Hematopoietic multipotent progenitor cell treated with erythropoietin and hydrocortisone succinate and interleukin-3 and kit ligand, for 6 days (in vitro differentiated cells): ENCODE results near the gene RNF113A.
"Not testable (repeated sequence)": the region's sequence is repeated elsewhere in the genome, so short reads cannot be mapped to it uniquely, and the experiment has no call there.

Experiments used
- DNase-seq: peaks from one replicate; pipeline ENCODE4 v3.0.0-alpha.2; 2015

Gene RNF113A

DNA sequence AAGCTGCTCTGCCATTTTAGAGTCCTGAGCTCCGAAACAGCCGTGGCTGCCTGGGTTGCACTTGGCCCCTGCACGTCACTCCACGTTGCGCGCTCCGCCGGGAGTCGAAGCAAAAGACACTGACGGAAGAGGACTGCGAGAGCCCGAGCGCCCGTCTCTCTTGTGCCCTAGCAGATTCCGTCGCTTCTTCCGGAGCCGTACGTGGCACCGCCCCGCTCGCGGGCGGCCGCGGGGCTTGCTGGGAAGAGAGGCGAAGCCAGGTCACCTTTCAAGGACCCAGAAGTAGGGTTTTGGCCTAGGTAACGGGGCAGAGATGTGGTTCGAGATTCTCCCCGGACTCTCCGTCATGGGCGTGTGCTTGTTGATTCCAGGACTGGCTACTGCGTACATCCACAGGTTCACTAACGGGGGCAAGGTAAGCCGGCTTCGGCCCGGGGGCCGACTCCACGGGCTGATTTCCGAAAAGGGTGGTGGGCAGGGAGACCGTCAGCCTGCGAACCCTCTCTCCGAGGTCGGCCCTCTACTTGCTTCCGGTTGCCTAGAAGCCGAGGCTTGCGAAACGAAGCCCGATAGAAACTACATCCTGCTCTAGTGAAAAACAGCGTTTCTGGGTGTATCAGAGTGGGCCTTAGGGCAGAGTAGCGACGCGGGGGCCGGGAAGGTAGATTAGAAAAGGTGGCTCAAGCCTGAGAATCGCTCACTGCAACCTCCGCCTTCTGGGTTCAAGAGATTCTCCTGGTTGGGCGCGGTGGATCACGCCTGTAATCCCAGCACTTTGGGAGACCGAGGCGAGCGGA, at the start of gene RNF113A, which contains the start of gene NDUFA1:
Gene RNF113A (minus strand): TSS at position 135 of the 797 bp plus-strand sequence. CDS start 120 bp downstream, at position 15.
Gene NDUFA1 (plus strand): TSS at position 234 of the 797 bp plus-strand sequence. CDS start 80 bp downstream, at position 314.
- peak; percentile 91 for DNase-seq

DNA sequence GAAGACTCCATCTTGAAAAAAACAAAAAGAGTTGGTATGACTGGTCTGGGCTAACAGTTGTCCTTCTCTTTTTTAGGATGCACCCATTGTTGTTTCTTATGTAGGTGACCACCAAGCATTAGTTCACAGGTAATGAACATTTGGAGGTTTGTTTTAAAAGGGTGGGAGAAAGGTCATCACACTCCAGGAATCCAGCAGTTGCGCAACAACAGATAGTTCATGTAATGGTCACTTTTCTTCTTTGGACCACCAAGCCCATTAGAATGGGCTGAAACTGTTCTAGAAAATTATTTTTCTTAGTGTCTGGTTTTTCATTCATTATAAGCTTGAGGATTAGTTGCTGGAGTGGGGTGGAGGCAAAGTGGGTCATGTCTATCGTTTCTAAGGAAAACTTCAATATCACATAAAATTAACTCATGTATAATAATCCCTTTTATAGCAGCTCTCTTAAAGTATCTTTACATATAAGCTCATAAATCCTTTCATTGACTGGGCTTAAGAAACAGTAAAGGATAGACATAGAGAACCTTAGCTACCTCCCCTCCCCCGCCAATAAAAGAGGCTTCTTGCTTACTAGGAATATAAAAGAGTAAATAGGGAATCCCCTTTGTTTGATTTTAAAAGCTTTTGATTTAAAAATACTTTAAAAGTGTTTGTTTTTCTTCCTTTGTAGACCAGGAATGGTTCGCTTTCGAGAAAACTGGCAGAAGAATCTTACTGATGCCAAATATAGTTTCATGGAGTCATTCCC, 48.5 kb upstream of the RNF113A start:
- DNase-seq = no peak

DNA sequence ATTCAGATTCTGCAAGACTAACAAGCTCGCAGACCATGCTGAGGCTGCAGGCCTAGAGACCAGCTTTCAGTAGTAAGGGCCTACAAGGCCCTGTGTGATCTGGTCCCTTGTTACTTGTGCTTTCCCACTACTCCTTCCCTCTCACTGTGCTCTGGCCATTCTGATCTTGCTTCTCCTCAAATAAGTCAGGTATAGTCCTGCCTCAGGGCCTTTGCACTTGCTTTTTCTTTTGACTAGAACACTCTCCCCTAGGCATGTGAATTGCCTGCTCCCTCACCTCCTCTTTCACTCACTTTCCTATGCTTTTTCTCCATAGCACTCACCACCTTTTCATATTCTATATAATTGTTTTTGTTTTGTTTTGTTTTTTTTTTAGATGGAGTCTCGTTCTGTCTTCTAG, 46.3 kb upstream of the RNF113A start:
- no peak for DNase-seq

DNA sequence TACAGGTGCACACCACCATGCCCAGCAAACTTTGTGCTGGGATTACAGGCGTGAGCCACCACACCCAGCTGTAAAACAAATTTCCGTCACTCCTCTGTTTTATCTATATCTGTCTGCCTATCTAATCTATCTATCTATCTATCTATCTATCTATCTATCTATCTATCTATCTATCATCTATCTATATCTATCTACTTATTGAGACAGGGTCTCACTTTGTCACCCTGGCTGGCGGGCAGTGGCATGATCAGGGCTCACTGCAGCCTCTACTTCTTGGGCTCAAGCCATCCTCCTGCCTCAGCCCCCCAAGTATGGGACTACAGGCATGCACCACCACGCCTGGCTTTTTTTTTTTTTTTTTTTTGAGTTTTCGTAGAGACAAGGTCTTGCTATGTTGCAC, 44.8 kb upstream of the RNF113A start:
- no peak for DNase-seq

DNA sequence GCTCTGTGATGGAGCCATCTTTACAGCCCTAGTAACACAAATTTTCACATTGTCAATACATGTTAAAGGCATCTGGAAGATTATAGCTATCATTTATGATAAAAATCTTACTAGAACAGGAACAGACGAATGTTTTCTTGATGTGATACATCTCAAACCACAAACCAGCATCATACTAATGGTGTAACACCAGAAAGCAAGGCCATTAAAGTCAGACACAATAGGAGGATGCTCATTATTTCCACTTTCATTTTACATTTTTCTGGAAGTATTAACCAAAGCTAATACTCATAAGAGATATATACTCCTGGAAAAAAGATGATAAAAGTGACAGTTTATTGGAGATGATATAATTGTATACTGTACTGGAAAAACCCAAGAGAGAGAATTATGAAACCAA, 29.4 kb upstream of the RNF113A start:
- DNase-seq = no peak

DNA sequence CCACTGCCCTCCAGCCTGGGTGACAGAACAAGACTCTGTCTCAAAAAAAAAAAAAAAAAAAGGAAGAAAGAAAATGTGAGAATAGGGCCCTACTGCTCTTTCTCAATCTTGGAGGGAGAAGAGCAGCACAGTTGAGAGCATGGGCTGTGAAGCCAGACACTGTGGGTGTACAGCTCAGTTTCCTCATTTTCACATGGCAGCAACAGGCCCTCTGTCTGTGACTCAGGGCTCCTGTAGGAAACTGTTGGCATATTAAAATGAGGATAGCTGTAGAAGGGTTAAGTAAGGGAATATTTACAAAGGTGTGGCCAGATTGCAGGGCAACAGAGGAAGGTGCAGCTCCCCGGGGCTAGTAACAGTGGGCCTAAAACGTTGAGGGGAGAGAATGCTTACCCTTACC, 27.6 kb upstream of the RNF113A start:
- DNase-seq = no peak

DNA sequence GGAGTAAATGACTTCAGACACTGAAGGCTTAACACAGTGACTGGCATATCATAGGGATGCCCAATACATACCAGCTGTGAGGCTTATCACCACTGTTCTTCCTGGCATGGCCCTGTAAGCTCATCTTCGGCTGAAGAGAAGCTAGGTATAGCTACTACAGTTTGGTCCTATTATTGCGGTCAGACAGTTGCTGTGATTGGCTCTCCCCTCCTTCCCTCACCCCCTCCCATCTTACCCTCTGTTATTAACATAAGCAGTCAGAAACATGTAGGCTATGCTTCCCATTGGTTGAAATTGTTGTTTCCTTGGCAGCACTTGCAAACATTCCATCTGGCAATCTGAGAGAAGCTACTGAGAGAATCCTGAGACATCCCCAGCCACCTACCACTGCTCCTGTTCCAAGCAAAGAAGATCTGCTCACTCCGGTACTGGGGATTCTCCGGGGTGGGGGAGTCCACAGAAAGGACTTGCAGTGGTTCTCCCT, 24.4 kb upstream of the RNF113A start, which contains the start of gene AKAP14:
Gene AKAP14 (plus strand): TSS at position 51 of the 484 bp plus-strand sequence. CDS start 7,331 bp downstream, outside the sequence.
- no peak for DNase-seq

DNA sequence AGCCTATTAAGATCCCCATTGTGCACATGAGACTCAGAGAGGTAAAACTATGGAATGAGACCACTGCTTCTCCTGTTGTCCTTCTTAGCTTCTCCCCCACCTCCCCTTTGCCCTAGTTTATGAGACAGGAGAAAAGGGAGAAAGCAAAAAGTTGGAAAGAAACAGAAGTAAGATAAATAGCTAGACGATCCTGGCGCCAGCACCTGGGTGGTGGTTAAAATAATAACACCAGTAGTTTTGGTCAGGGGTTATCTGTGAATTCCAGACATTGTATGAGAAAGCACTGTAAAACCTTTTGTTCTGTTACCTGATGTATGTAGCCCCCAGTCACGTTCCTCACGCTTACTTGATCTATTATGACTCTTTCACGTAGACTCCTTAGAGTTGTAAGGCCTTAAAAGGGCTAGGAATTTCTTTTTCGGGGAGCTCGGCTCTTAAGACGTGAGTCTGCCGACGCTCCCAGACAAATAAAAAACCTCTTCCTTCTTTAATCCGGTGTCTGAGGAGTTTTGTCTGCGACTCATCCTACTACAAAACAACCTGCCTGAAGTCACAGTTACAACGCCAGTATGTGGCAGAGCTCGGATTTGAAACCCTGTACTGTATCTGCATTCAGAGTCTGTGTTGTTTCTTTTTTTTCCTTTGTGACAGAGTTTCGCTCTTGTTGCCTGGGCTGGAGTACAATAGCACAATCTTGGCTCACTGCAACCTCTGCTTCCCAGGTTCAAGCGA, 20.6 kb upstream of the RNF113A start:
- DNase-seq = not testable (repeated sequence)

DNA sequence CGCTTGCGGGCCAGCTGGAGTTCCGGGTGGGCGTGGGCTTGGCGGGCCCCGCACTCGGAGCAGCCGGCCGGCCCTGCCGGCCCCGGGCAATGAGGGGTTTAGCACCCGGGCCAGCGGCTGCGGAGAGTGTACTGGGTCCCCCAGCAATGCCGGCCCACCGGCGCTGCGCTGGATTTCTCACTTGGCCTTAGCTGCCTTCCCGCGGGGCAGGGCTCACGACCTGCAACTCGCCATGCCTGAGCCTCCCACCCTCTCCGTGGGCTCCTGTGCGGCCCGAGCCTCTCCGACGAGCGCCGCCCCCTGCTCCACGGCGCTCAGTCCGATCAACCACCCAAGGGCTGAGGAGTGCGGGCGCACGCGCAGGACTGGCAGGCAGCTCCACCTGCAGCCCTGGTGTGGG, 19.1 kb upstream of the RNF113A start:
- DNase-seq = not testable (repeated sequence)

DNA sequence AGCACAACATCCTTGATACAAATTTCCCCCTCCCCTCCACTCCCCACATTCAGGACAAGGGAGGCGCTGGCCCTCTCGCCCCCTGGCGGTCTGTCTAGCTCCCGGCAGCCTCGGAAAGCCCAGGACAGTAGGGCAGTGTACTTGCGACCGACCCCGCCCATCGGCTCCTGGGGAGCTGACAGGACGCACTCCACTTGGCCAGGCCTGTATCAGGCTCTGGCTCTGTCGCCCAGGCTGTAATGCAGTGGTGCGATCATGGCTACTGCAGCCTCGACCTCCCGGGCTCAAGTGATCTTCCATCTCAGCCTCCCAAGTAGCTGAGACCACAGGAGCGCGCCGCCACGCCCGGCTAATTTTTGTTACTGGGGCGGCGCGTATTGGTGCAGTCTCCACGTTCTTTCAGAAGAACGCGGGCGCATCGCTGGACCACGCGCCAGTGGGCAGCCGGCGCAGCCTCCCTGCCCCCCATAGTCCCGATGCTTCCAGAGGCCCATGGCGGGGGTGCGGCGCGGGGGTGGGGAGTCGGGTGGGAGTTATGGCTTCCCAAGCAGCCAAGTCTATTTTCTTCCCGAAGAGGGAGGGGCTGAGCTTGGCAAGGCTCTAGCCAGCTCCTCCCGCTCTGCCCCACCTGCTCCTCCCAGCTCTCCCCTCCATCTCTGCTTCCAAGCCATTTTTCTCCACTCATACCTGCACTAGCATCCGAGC, 16.3 kb upstream of the RNF113A start:
- DNase-seq = peak; percentile 73

DNA sequence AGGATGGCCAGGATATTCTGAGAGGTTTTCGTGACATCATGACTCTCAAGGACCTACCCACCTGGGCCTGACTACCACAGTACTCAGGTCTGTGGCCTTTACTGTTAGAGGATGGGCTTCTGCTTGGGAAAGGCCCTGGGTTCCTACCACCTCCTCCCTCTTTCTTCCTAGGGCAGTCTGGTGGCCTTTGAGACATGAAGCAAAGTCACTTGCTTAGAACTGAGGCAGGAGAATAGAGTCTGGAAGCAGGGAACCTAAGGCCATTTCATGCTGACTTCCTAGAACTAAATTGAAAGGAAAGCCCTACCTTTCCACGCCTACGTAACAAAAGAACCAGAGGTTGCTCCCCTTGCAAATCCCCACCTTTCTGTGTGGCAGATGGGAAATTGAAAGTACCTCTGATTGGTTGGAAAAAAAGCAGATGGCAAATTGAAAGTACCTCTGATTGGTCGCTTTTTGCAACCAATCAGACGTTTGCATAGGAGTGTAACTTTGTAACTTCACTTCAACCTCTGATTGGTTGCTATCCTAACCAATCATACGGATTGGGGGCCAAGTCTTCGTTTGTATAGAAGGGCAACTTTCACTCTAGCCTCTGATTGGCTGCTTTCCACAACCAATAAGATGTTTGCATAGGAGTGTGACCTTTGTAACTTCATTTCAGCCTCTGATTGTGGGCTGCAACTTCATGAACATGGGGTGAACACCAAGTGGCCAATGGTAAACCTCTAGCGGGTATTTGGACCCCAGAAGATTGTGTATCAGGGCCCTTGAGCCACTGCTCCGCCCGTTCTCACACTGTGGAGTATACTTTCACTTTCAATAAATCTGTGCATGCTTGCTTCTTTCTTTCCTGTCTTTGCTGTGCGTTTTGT, 14.3 kb upstream of the RNF113A start:
- peak; percentile 15 for DNase-seq

DNA sequence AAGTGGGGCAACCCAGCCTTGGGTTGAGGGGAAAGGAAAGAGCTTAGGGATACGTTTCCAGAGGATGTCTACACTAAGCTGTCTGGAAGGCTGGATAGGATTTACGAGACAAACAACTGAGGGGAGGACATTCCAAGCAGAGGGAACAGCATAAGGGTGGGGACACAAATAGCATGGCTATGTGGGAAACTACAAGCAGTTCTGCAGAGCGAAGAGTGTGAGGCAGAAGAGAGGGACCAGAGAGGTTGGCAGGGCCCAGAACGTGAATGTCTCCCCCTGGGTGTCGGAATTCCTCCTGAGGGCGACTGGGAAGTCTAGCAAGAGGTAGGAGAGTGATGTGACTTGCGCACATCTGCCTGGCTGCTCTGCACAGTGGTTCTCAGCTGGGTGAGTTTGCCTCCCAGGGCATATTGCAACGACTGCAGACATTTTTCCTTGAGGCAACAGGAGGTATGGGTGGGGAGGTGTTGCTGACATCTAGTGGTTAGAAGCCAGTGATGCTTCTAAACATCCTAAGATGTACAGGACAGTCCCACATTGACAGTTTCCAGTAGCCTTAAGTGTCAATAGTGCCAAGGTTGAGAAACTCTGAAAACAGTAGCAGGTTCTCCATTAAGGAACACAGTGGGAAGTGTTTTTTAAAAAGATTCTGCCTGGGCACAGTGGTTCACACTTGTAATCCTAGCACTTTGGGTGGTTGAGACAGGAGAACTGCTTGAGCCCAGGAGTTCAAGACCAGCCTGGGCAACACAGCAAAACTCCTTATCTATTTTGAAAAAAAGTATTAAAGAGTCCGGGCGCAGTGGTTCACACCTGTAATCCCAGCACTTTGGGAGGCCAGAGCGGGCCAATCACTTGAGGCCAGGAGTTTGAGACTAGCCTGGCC, 9.3 kb upstream of the RNF113A start:
- DNase-seq = peak; percentile 78

DNA sequence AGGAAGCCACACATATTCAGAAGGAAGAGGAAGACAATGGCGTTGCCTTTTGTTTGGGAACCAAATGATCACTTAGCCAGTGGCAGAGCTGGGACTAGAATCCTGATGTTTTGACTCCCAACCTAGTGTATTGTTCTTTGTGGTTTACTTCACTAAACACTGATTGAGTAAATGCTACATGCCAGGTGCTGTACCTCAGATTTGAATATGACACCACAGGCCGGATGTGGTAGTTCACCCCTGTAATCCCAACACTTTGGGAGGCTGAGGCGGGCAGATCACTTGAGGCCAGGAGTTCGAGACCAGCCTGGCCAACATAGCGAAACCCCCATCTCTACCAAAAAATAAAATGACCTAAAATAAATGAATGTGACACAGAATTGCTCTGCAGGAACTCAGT, 8.5 kb upstream of the RNF113A start:
- no peak for DNase-seq

DNA sequence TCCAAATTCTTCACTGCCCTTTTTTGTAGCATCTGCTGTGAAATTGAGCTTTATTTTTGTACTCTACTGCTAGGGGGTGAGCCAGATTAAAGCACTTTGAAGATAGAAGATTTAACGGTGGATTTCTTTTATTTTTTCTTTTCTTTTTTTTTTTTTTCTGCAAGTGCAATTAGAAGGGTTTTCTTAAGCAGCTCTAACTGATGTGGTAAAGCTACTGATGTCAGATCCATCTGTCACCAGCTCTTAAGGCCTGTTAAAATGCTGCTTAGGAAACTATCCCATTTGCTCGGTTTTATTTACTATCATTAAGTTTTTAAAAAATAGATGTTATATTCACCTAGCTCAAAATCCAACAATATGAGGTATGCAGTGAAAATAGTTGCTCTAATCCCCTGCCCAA, 7.2 kb upstream of the RNF113A start:
- DNase-seq = no peak

DNA sequence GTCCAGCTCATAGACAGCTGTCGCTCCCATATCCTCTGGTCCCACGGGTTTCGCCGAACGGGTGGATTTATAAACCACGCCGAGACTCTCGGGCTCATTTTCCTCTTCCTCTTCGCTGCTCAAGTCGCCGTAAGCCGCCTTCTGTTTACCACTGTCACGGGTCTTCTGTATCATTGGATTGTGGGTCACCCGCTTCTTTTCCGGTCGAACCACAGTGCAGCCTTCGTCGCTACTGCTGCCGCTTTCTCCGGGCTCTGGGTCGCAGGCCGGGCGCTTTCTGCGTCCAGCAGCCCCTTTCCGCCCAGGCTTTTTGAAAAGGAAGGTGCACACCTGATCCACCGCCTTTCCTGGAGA, 311 bp downstream of the RNF113A start:
- no peak for DNase-seq

DNA sequence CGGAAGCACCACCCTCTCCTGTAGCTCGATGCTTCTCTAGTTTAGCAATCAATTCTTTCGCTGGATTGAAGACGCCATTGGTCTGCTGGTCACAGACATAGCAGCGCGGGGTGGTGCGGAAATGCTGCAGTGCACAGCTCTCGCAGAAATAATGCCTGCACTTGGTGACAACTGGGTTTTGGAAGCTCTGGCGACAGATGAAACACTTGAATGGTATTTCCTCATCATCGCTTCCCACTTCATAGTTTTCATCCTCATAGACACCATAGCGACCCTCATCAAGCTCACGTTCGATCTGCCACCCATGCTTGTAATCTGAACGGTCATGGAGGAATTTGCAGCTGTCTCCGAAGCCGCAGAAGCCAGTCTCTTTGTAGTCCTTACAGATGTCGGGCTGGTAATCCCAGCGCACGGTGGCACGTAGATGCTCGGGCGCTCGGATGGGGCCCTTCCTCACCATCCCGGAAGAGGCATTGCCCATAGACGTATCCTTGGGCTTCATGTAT, 854 bp downstream of the RNF113A start:
- peak; percentile 50 for DNase-seq

DNA sequence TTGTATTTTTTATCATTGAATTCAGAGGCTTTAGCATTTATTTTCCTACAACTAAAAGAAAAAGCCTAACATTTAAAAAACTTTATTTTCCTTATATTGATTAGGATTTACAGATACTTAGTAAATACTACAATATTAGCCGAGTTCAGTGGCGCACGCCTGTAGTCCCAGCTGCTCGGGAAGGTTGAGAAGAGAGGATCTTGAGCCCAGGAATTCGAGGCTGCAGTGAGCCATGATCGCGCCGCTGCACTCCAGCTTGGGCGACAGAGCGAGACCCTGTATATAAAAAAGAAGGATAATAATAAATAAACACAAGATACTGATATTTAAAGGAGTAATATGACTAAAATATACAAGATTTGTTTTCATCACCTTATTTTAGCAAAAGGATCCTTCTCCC, 18.1 kb downstream of the RNF113A start:
- no peak for DNase-seq

DNA sequence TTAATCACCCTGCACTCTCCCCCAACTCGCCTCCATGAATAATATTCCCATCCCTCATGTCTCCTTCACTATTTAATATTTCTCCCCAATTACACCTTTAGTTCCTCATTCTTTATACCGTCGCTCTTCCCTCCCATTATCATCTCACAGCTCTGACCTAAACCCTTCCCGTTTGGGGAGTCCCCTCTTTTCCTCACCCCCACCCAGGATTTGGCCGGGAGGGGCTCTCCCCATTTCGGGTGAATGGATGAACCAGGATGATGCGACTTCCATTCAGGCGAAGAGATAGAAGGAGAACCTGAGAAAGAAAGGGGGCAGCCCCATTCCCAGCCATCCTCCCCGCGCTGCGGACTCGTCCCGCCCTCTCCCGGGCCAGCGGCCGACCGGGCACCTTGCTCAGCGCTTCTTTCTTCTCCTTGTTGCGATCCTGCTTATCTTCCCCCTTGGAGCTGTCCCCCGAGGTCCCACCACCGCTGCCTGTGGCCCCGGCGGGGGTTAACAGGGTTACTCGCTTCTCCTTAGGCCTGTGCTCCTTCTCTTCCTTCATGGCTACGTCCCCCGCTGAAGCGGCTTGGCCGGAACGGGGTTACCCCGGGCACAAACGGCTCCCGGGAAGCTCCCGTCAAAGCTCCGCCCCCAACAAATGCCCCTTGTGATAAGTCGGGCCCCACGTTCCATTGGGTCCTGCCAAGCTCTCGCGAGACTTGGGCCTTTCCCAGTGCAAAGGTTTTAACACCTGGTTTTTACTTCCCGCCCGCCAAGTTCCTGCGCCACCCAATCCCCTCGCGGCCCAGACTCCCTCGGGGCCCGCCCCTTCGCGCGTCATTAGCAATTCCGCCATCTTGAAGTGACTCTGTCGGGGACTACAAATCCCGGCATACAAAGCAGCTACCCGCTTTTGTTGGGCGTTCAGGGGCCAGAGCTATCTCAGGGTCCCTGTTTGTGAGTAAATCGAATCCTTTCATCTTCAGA, 18.9 kb downstream of the RNF113A start, which contains the start of gene UPF3B:
Gene UPF3B (minus strand): TSS at position 582 of the 972 bp plus-strand sequence. CDS start 35 bp downstream, at position 547.
- peak; percentile 98 for DNase-seq

DNA sequence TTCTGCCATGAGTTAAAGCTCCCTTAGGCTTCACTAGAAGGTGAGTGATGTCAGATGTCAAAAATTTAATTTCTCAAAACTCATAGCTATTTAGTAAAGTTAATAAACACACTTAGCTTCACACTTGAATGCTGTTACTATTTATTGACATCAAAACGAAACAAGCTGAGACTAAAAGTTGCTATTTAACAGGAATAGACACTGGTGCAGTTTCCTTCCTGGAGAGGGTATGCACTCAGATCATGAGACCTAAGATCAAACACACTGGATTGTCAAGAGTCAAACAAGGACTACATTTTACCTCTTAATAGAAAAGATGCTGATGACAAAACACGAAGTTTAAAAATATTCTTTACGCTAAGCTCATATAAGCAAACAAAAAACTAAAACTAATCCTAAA, 37.6 kb downstream of the RNF113A start:
- DNase-seq = no peak
